SK-N-SH (cell line): ENCODE results near the gene SZRD1. TPM values are rescaled to one million over a fixed set of nuclear protein-coding genes. Genes with fewer than 3 reads are reported as not detected.

Experiments
- CTCF ChIA-PET: fragments of 300-600, 350-600 bp; formaldehyde crosslinking; extraction: SDS; loops from one replicate; lab custom pipeline; 2021; lab: Yijun Ruan, JAX
- POLR2A ChIA-PET: fragments of 350-600 bp; sonication (Branson Sonifier 250); formaldehyde crosslinking; extraction: SDS; loops from one replicate; lab custom pipeline; 2020; ENCODE audit warnings: antibody characterized with exemption, inconsistent platforms; lab: Yijun Ruan, JAX
- DNase-seq: peaks from one replicate; pipeline ENCODE4 v3.0.0; 2012
- H2AFZ ChIP-seq: fragments of 200-600 bp; sonication (generic); 2 replicates; pipeline ENCODE4 v1.8.1; 2016; ENCODE audit warnings: antibody characterized with exemption, mild to moderate bottlenecking, low read depth
- H3F3A ChIP-seq: fragments of 200-600 bp; sonication (generic); replicated peaks from 2 replicates; pipeline ENCODE3; 2016; ENCODE audit warnings: antibody characterized with exemption, mild to moderate bottlenecking; ENCODE audit not compliant: insufficient read depth
- H3K27ac ChIP-seq, 2 experiments: fragments of 200-500 bp in 1 of 2; fragments of 200-600 bp in 1 of 2; sonication (Bioruptor generic) in 1 of 2; sonication (generic), shearing (Covaris generic) in 1 of 2; 2 replicates each; pipeline versions ENCODE4 v1.5.1 to v1.6.1; 2014 to 2016; ENCODE audit warnings: low read depth in 2 of 2, inconsistent platforms in 1 of 2, low read length in 1 of 2, mild to moderate bottlenecking in 1 of 2, mixed read lengths in 1 of 2
- H3K27me3 ChIP-seq: fragments of 200-600 bp; sonication (generic), shearing (Covaris generic); 2 replicates; pipeline ENCODE4 v1.6.1; 2016; ENCODE audit warnings: mixed run types; ENCODE audit not compliant: insufficient read depth
- H3K36me3 ChIP-seq, 2 experiments: fragments of 200-500 bp in 1 of 2; fragments of 200-600 bp in 1 of 2; sonication (Bioruptor generic) in 1 of 2; sonication (generic) in 1 of 2; replicated peaks in 1 of 2; 2 replicates each; pipeline versions ENCODE3 to v1.5.1; 2014 to 2016; ENCODE audit warnings: low read length in 1 of 2, mild to moderate bottlenecking in 1 of 2; ENCODE audit not compliant: insufficient read depth in 2 of 2, control insufficient read depth in 1 of 2
- H3K4me1 ChIP-seq, 2 experiments: fragments of 200-500 bp in 1 of 2; fragments of 200-600 bp in 1 of 2; sonication (Bioruptor generic) in 1 of 2; sonication (generic), shearing (Covaris generic) in 1 of 2; 2 replicates each; pipeline versions ENCODE4 v1.5.1 to v1.6.1; 2014 to 2016; ENCODE audit warnings: low read depth in 1 of 2, low read length in 1 of 2, mixed run types in 1 of 2; ENCODE audit not compliant: insufficient read depth in 2 of 2, control insufficient read depth in 1 of 2
- H3K4me2 ChIP-seq: fragments of 200-600 bp; sonication (generic), shearing (Covaris generic); 2 replicates; pipeline ENCODE4 v1.6.1; 2017; ENCODE audit warnings: mixed run types
- H3K4me3 ChIP-seq, 2 experiments: fragments of 200-500 bp in 1 of 2; fragments of 200-600 bp in 1 of 2; sonication (Bioruptor generic) in 1 of 2; sonication (generic), shearing (Covaris generic) in 1 of 2; 2 replicates each; pipeline versions ENCODE4 v1.5.1 to v1.8.1; 2014 to 2016; ENCODE audit warnings: low read depth in 2 of 2, inconsistent platforms in 1 of 2, low read length in 1 of 2, mild to moderate bottlenecking in 1 of 2, mixed read lengths in 1 of 2, moderate library complexity in 1 of 2
- H3K79me2 ChIP-seq: fragments of 200-600 bp; sonication (generic); 2 replicates; pipeline ENCODE4 v1.8.1; 2017; ENCODE audit warnings: mild to moderate bottlenecking; ENCODE audit not compliant: insufficient read depth
- H3K9ac ChIP-seq: fragments of 200-600 bp; sonication (generic); 2 replicates; pipeline ENCODE4 v1.6.1; 2017; ENCODE audit warnings: mixed run types
- H3K9me2 ChIP-seq: fragments of 200-600 bp; sonication (generic); 2 replicates; pipeline ENCODE4 v1.6.1; 2017; ENCODE audit warnings: mixed run types
- H3K9me3 ChIP-seq: fragments of 200-600 bp; sonication (generic); 2 replicates; pipeline ENCODE4 v1.6.1; 2017; ENCODE audit warnings: mixed run types, mild to moderate bottlenecking, moderate library complexity
- H4K20me1 ChIP-seq: fragments of 200-600 bp; sonication (generic); 2 replicates; pipeline ENCODE4 v1.6.1; 2017; ENCODE audit warnings: mild to moderate bottlenecking, mixed run types; ENCODE audit not compliant: insufficient read depth
- CTCF ChIP-seq: fragments of 200-600 bp; sonication (generic); IDR thresholded peaks from 2 replicates; pipeline ENCODE4 v1.6.1; 2017; ENCODE audit warnings: antibody characterized with exemption, mild to moderate bottlenecking, moderate library complexity
- GABPA ChIP-seq: IDR thresholded peaks from 2 replicates; pipeline ENCODE4 v1.4.0; 2012; ENCODE audit warnings: low read depth, mild to moderate bottlenecking
- IRF3 ChIP-seq: fragments of 150-350 bp; IDR thresholded peaks from 2 replicates; pipeline ENCODE4 v1.6.1; 2016; ENCODE audit warnings: mild to moderate bottlenecking, low read depth, low read length
- JUND ChIP-seq: IDR thresholded peaks from 2 replicates; pipeline ENCODE4 v1.4.0; 2012
- MAX ChIP-seq: IDR thresholded peaks from 2 replicates; pipeline ENCODE4 v1.4.0; 2012; ENCODE audit warnings: low read depth
- MXI1 ChIP-seq: IDR thresholded peaks from 2 replicates; pipeline ENCODE4 v1.6.1; 2012; ENCODE audit warnings: mild to moderate bottlenecking, low read depth, low read length, improper control_type of control experiment
- NFIC ChIP-seq: IDR thresholded peaks from 2 replicates; pipeline ENCODE4 v1.4.0; 2012; ENCODE audit warnings: borderline replicate concordance
- PBX3 ChIP-seq: IDR thresholded peaks from 2 replicates; pipeline ENCODE4; 2012
- POLR2AphosphoS5 ChIP-seq: IDR thresholded peaks from 2 replicates; pipeline ENCODE4 v1.6.1; 2012; ENCODE audit warnings: low read depth, low read length
- REST ChIP-seq: IDR thresholded peaks from 2 replicates; pipeline ENCODE4 v1.6.1; 2012; ENCODE audit warnings: mild to moderate bottlenecking, low read depth, low read length, moderate library complexity
- SMC3 ChIP-seq: IDR thresholded peaks from 2 replicates; pipeline ENCODE4 v1.6.1; 2012; ENCODE audit warnings: low read depth, low read length, improper control_type of control experiment
- USF1 ChIP-seq: IDR thresholded peaks from 2 replicates; pipeline ENCODE4 v1.4.0; 2012; ENCODE audit warnings: low read depth, borderline replicate concordance
- USF2 ChIP-seq: fragments of 150-350 bp; IDR thresholded peaks from 2 replicates; pipeline ENCODE4 v1.6.1; 2017; ENCODE audit warnings: antibody characterized with exemption, low read length, low read depth, borderline replicate concordance
- ZBTB33 ChIP-seq: IDR thresholded peaks from 2 replicates; pipeline ENCODE4 v1.4.0; 2012; ENCODE audit warnings: low read depth, borderline replicate concordance
- WGBS: methylation state at CpG from one replicate; pipeline ENCODE4 v1.1.6; 2017; ENCODE audit warnings: low lambda C conversion rate; 5-methylcytosine and 5-hydroxymethylcytosine counted together
- polyA plus RNA-seq, 3 experiments: library from polyadenylated mRNA; depleted of rRNA; stranded (reverse); fragments of >200 nt; gene quantifications; 2 replicates each; pipeline ENCODE4 v1.2.3, GENCODE V29; 2012

The SZRD1 gene
- polyA plus RNA-seq, 1 of the 3 experiments (the other 2 are of a cell fraction) = 119 TPM

GRCh38 chr1:16434007-16434406 is 67.0 kb downstream of the SZRD1 start:
- H4K20me1 ChIP-seq = no peaks in the 10 kb centered on the region
- H2AFZ ChIP-seq = no peak overlapping the region
- no peaks in the 10 kb centered on the region for H3K27me3 ChIP-seq
- no peaks in the 10 kb centered on the region for H3K79me2 ChIP-seq
- H3K4me1 ChIP-seq = no peaks in the 10 kb centered on the region
- no peaks in the 10 kb centered on the region for H3K9me3 ChIP-seq
- no peaks in the 10 kb centered on the region for H3K9me2 ChIP-seq
- no peak overlapping the region for H3K9ac ChIP-seq
- peaks cover 4% of the 10 kb centered on the region for H3F3A ChIP-seq
- POLR2A ChIA-PET = no interaction called here
- CTCF ChIA-PET = no interaction called here
- no peak for DNase-seq
- TF ChIP-seq USF1 (no peak), IRF3 (no peak), SMC3 (no peak), JUND (no peak), MXI1 (no peak), PBX3 (no peak), GABPA (no peak), POLR2AphosphoS5 (no peak), REST (no peak)
- WGBS = 93% methylated on average over 4 of the region's 4 CpGs
- H3K27ac ChIP-seq = no peak overlapping the region
- H3K4me3 ChIP-seq = no peak overlapping the region
- no peak overlapping the region for H3K4me2 ChIP-seq
- H3K36me3 ChIP-seq = no peaks in the 10 kb centered on the region

- POLR2A ChIA-PET = no interaction called here
- no peak for TF ChIP-seq USF2
- no peak for TF ChIP-seq CTCF
- no peak for TF ChIP-seq MXI1
- no peak for TF ChIP-seq NFIC
- no peak for TF ChIP-seq MAX
- TF ChIP-seq ZBTB33 = no peak
- TF ChIP-seq IRF3 = no peak
Observed at GRCh38 chr1:16434501-16434900, 67.5 kb downstream of the SZRD1 start.

More at GRCh38 chr1:16434501-16434900, 67.5 kb downstream of the SZRD1 start:
- H3K36me3 ChIP-seq = no peaks in the 10 kb centered on the region
- H3K27me3 ChIP-seq = no peaks in the 10 kb centered on the region
- H3K9me2 ChIP-seq = no peaks in the 10 kb centered on the region
- H3K4me2 ChIP-seq = no peak overlapping the region
- H3K4me1 ChIP-seq = no peaks in the 10 kb centered on the region
- H2AFZ ChIP-seq = no peak overlapping the region
- DNase-seq = no peak
- H3K4me3 ChIP-seq = no peak overlapping the region
- H3F3A ChIP-seq = peaks cover 5% of the 10 kb centered on the region
- no peaks in the 10 kb centered on the region for H4K20me1 ChIP-seq
- no peak overlapping the region for H3K9ac ChIP-seq
- 54% methylated on average over 2 of the region's 2 CpGs for WGBS
- CTCF ChIA-PET = no interaction called here
- no peaks in the 10 kb centered on the region for H3K79me2 ChIP-seq
- H3K27ac ChIP-seq = no peak overlapping the region
- no peaks in the 10 kb centered on the region for H3K9me3 ChIP-seq
